Spleen (tissue), 7 donors: ENCODE measurements around the gene LRMDA.

Experiments used
- POLR2A ChIP-seq, 3 donors: fragments of 450-650 bp; IDR thresholded peaks; one replicate each; pipeline ENCODE4 v1.5.1; 2017; ENCODE audit warnings: antibody characterized with exemption in 3 of 3, mild to moderate bottlenecking in 1 of 3
- POLR2AphosphoS5 ChIP-seq, 3 donors: sonication (generic); formaldehyde crosslinking; IDR thresholded peaks; one replicate each; pipeline ENCODE4 v1.5.1; 2017; ENCODE audit warnings: antibody characterized with exemption in 3 of 3
- TF ChIP-seq, protein P1 (sequence below), 11 experiments: fragments of 200-600 bp in 7 of 11; fragments of 450-650 bp in 4 of 11; sonication (generic) in 4 of 11; IDR thresholded peaks in 8 of 11; conservative IDR thresholded peaks in 3 of 11; 1 replicate in 7 of 11; 2 replicates in 4 of 11; pipeline versions ENCODE4 v1.4.0 to v1.8.0; 2016 to 2021; ENCODE audit warnings: antibody characterized with exemption in 11 of 11, inconsistent platforms in 4 of 11, mild to moderate bottlenecking in 1 of 11
- donor health status: DM: no; HTN: no; CAD: no; lungs with moderate emphysema.
- donor health status: DM: no; HTN: no; CAD: no.
- donor health status: DM: no; HTN: no; CAD: no.

DNA sequence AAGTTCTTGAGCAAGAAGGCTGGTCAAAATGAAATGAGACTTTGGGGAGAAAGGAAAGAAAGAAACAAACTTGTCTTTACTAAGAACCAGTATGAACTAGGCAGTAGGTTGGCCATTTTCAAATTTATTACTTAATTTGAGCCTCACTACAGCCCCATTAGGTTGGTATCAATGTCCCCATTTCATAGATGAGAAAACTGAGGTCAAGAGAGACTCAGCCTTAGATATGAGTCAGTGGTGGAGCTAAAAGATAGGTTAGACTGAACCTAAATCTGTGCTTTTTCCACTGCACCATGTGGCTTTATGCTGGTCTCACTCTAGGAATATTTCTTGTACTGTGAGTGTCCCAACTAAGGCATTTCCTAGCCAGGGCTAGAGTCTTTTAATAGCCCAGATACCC is 38.7 kb upstream of the LRMDA start:
- TF ChIP-seq POLR2AphosphoS5 (IDR thresholded peaks at IDR 0.05) (no peak), POLR2A (IDR thresholded peaks at IDR 0.05) (no peak)
- TF ChIP-seq, protein P1, sequence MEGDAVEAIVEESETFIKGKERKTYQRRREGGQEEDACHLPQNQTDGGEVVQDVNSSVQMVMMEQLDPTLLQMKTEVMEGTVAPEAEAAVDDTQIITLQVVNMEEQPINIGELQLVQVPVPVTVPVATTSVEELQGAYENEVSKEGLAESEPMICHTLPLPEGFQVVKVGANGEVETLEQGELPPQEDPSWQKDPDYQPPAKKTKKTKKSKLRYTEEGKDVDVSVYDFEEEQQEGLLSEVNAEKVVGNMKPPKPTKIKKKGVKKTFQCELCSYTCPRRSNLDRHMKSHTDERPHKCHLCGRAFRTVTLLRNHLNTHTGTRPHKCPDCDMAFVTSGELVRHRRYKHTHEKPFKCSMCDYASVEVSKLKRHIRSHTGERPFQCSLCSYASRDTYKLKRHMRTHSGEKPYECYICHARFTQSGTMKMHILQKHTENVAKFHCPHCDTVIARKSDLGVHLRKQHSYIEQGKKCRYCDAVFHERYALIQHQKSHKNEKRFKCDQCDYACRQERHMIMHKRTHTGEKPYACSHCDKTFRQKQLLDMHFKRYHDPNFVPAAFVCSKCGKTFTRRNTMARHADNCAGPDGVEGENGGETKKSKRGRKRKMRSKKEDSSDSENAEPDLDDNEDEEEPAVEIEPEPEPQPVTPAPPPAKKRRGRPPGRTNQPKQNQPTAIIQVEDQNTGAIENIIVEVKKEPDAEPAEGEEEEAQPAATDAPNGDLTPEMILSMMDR (IDR thresholded peaks at IDR 0.05 in 8 of 11, conservative IDR thresholded peaks at IDR 0.05 in 3 of 11) = no peak
